ENCODE data around the gene UNC79. TPM values are rescaled to one million over a fixed set of nuclear protein-coding genes. Genes with fewer than 3 reads are reported as not detected.

UNC79 gene
- total and polyA plus RNA-seq, 7 experiments from 2014 or later, result 0.05 to 0.15 (median 0.08) TPM; not detected in 3

- Mint-ChIP-seq H3K4me1 (no peaks in the 10 kb centered on the region), H3K27ac (no peak overlapping the region), H3K36me3 (no peaks in the 10 kb centered on the region), H3K27me3 (peaks cover 23 to 42% (median 36%) of the 10 kb centered on the region in 5 donors), H3K9me3 (no peaks in the 10 kb centered on the region), H3K4me3 (no peak overlapping the region)
- H3K27me3 ChIP-seq (ENCODE audit: control insufficient read depth in 2 of 2, insufficient read depth in 2 of 2, low read length in 2 of 2), result no peaks in the 10 kb centered on the region
- H3K27ac ChIP-seq (ENCODE audit: low read depth, low read length), result no peak overlapping the region
- ATAC-seq (no peak), DNase-seq (no peak)
- no peak overlapping the region for H3K4me3 ChIP-seq (ENCODE audit: low read length)
- no peaks in the 10 kb centered on the region for H3K36me3 ChIP-seq (ENCODE audit: control insufficient read depth in 2 of 3, insufficient read depth in 3 of 3, low read length in 3 of 3)
- H3K9me3 ChIP-seq (ENCODE audit: control insufficient read depth in 2 of 3, low read length in 3 of 3), result no peaks in the 10 kb centered on the region
- POLR2A ChIA-PET, result no interaction called here
- CTCF ChIA-PET, result no interaction called here
- H3K4me1 ChIP-seq (ENCODE audit: control insufficient read depth in 2 of 2, insufficient read depth in 2 of 2, low read length in 2 of 2), result no peaks in the 10 kb centered on the region
- intact Hi-C loops (cut with micrococcal nuclease), result no loop called here
Observed at GRCh38 chr14:93683226-93683625, 252.5 kb downstream of the UNC79 start.

- Mint-ChIP-seq H3K9me3 (peaks cover 0 to 3% (median 0%) of the 10 kb centered on the region in 11 donors), H3K27ac (no peak overlapping the region), H3K36me3 (no peaks in the 10 kb centered on the region), H3K4me1 (peaks cover 0 to 1% (median 0%) of the 10 kb centered on the region in 7 donors), H3K27me3 (peaks cover 32 to 49% (median 41%) of the 10 kb centered on the region in 5 donors), H3K4me3 (no peak overlapping the region)
- Histone ChIP-seq H3K4me3 (ENCODE audit: low read length) (no peak overlapping the region), H3K27me3 (ENCODE audit: control insufficient read depth in 2 of 2, insufficient read depth in 2 of 2, low read length in 2 of 2) (no peaks in the 10 kb centered on the region), H3K27ac (ENCODE audit: low read depth, low read length) (no peak overlapping the region), H3K9me3 (ENCODE audit: control insufficient read depth in 2 of 3, low read length in 3 of 3) (no peaks in the 10 kb centered on the region), H3K36me3 (ENCODE audit: control insufficient read depth in 2 of 3, insufficient read depth in 3 of 3, low read length in 3 of 3) (no peaks in the 10 kb centered on the region), H3K4me1 (ENCODE audit: control insufficient read depth in 2 of 2, insufficient read depth in 2 of 2, low read length in 2 of 2) (no peaks in the 10 kb centered on the region)
- DNase-seq (no peak), ATAC-seq (no peak)
- CTCF ChIA-PET, result no interaction called here
- intact Hi-C loops (cut with micrococcal nuclease), result no loop called here
- POLR2A ChIA-PET, result no interaction called here
Observed at GRCh38 chr14:93685121-93685895, 254.6 kb downstream of the UNC79 start.

- no peak overlapping the region for H3K27ac Mint-ChIP-seq
- H3K27me3 ChIP-seq (ENCODE audit: control insufficient read depth in 2 of 2, insufficient read depth in 2 of 2, low read length in 2 of 2), result no peaks in the 10 kb centered on the region
- no peaks in the 10 kb centered on the region for H3K36me3 ChIP-seq (ENCODE audit: control insufficient read depth in 2 of 3, insufficient read depth in 3 of 3, low read length in 3 of 3)
- no peaks in the 10 kb centered on the region for H3K4me1 ChIP-seq (ENCODE audit: control insufficient read depth in 2 of 2, insufficient read depth in 2 of 2, low read length in 2 of 2)
- no peak for ATAC-seq
- H3K27ac ChIP-seq (ENCODE audit: low read depth, low read length), result no peak overlapping the region
- no peaks in the 10 kb centered on the region for H3K36me3 Mint-ChIP-seq
- no peaks in the 10 kb centered on the region for H3K9me3 ChIP-seq (ENCODE audit: control insufficient read depth in 2 of 3, low read length in 3 of 3)
- H3K4me1 Mint-ChIP-seq, result peaks cover 0 to 1% (median 0%) of the 10 kb centered on the region in 7 donors
- intact Hi-C loops (cut with micrococcal nuclease), result no loop called here
- H3K27me3 Mint-ChIP-seq, result peaks cover 30 to 58% (median 43%) of the 10 kb centered on the region in 5 donors
- peaks cover 0 to 3% (median 0%) of the 10 kb centered on the region in 11 donors for H3K9me3 Mint-ChIP-seq
- POLR2A ChIA-PET, result no interaction called here
- DNase-seq, result no peak
- no peak overlapping the region for H3K4me3 Mint-ChIP-seq
- H3K4me3 ChIP-seq (ENCODE audit: low read length), result no peak overlapping the region
- CTCF ChIA-PET, result no interaction called here
Observed at GRCh38 chr14:93686268-93686667, 255.5 kb downstream of the UNC79 start.

- no peak overlapping the region for H3K27ac ChIP-seq (ENCODE audit: low read depth, low read length)
- H3K36me3 ChIP-seq (ENCODE audit: control insufficient read depth in 2 of 3, insufficient read depth in 3 of 3, low read length in 3 of 3), result no peaks in the 10 kb centered on the region
- ChIA-PET CTCF (no interaction called here), POLR2A (no interaction called here)
- no peak for ATAC-seq
- peaks cover 30 to 65% (median 45%) of the 10 kb centered on the region in 5 donors for H3K27me3 Mint-ChIP-seq
- H3K4me3 Mint-ChIP-seq, result no peak overlapping the region
- intact Hi-C loops (cut with micrococcal nuclease), result no loop called here
- no peaks in the 10 kb centered on the region for H3K9me3 ChIP-seq (ENCODE audit: control insufficient read depth in 2 of 3, low read length in 3 of 3)
- H3K4me1 Mint-ChIP-seq, result peaks cover 0 to 1% (median 0%) of the 10 kb centered on the region in 7 donors
- no peak for DNase-seq
- H3K4me1 ChIP-seq (ENCODE audit: control insufficient read depth in 2 of 2, insufficient read depth in 2 of 2, low read length in 2 of 2), result no peaks in the 10 kb centered on the region
- no peaks in the 10 kb centered on the region for H3K36me3 Mint-ChIP-seq
- H3K27me3 ChIP-seq (ENCODE audit: control insufficient read depth in 2 of 2, insufficient read depth in 2 of 2, low read length in 2 of 2), result no peaks in the 10 kb centered on the region
- no peak overlapping the region for H3K4me3 ChIP-seq (ENCODE audit: low read length)
- H3K27ac Mint-ChIP-seq, result no peak overlapping the region
- H3K9me3 Mint-ChIP-seq, result peaks cover 0 to 3% (median 0%) of the 10 kb centered on the region in 11 donors
Observed at GRCh38 chr14:93688239-93688666, 257.5 kb downstream of the UNC79 start.

- Mint-ChIP-seq H3K4me1 (peaks cover 0 to 1% (median 0%) of the 10 kb centered on the region in 7 donors), H3K36me3 (no peaks in the 10 kb centered on the region), H3K4me3 (no peak overlapping the region), H3K27me3 (peaks cover 29 to 68% (median 48%) of the 10 kb centered on the region in 5 donors), H3K27ac (no peak overlapping the region), H3K9me3 (peaks cover 0 to 3% (median 0%) of the 10 kb centered on the region in 11 donors)
- intact Hi-C loops (cut with micrococcal nuclease), result no loop called here
- ATAC-seq (no peak), DNase-seq (no peak)
- Histone ChIP-seq H3K27ac (ENCODE audit: low read depth, low read length) (no peak overlapping the region), H3K9me3 (ENCODE audit: control insufficient read depth in 2 of 3, low read length in 3 of 3) (no peaks in the 10 kb centered on the region), H3K4me1 (ENCODE audit: control insufficient read depth in 2 of 2, insufficient read depth in 2 of 2, low read length in 2 of 2) (no peaks in the 10 kb centered on the region), H3K4me3 (ENCODE audit: low read length) (no peak overlapping the region), H3K27me3 (ENCODE audit: control insufficient read depth in 2 of 2, insufficient read depth in 2 of 2, low read length in 2 of 2) (no peaks in the 10 kb centered on the region), H3K36me3 (ENCODE audit: control insufficient read depth in 2 of 3, insufficient read depth in 3 of 3, low read length in 3 of 3) (no peaks in the 10 kb centered on the region)
- ChIA-PET CTCF (no interaction called here), POLR2A (no interaction called here)
Observed at GRCh38 chr14:93688820-93689219, 258.1 kb downstream of the UNC79 start.

GRCh38 chr14:93690146-93690545 lies 259.4 kb downstream of the UNC79 start:
- Histone ChIP-seq H3K4me3 (ENCODE audit: low read length) (no peak overlapping the region), H3K27me3 (ENCODE audit: control insufficient read depth in 2 of 2, insufficient read depth in 2 of 2, low read length in 2 of 2) (no peaks in the 10 kb centered on the region), H3K36me3 (ENCODE audit: control insufficient read depth in 2 of 3, insufficient read depth in 3 of 3, low read length in 3 of 3) (no peaks in the 10 kb centered on the region), H3K4me1 (ENCODE audit: control insufficient read depth in 2 of 2, insufficient read depth in 2 of 2, low read length in 2 of 2) (no peaks in the 10 kb centered on the region), H3K27ac (ENCODE audit: low read depth, low read length) (no peak overlapping the region), H3K9me3 (ENCODE audit: control insufficient read depth in 2 of 3, low read length in 3 of 3) (no peaks in the 10 kb centered on the region)
- peaks cover 27 to 63% (median 48%) of the 10 kb centered on the region in 5 donors for H3K27me3 Mint-ChIP-seq
- no peak overlapping the region for H3K27ac Mint-ChIP-seq
- intact Hi-C loops (cut with micrococcal nuclease), result no loop called here
- no peak overlapping the region for H3K4me3 Mint-ChIP-seq
- peaks cover 0 to 1% (median 0%) of the 10 kb centered on the region in 7 donors for H3K4me1 Mint-ChIP-seq
- CTCF ChIA-PET, result no interaction called here
- no peaks in the 10 kb centered on the region for H3K36me3 Mint-ChIP-seq
- DNase-seq, result no peak
- H3K9me3 Mint-ChIP-seq, result peaks cover 0 to 3% (median 0%) of the 10 kb centered on the region in 11 donors
- ATAC-seq, result no peak
- POLR2A ChIA-PET, result no interaction called here
